ENCODE measurements around the gene ROBO1.

- TF ChIP-seq CTCF (conservative IDR thresholded peaks at IDR 0.05; ENCODE audit: low read depth, low read length) (no peak), EZH2 (IDR thresholded peaks at IDR 0.05; ENCODE audit: low read length, unreplicated experiment) (no peak)
These were observed 377.4 kb downstream of the ROBO1 start for GRCh38 chr3:79390352-79390751.

All from PC-3 (cell line).